Fibroblast of skin of back (primary cell): Measurements from ENCODE around the gene TBC1D10B. TPM values are rescaled to one million over a fixed set of nuclear protein-coding genes. Genes with fewer than 3 reads are reported as not detected.

Experiments
- DNase-seq: peaks from one replicate; pipeline ENCODE4 v3.0.0-alpha.2; 2013
- polyA plus RNA-seq, 2 experiments: library from polyadenylated mRNA; unstranded; fragments of 120-200 nt; gene quantifications; one replicate each; pipeline ENCODE4 v1.2.1, GENCODE V29; 2013; ENCODE audit not compliant: insufficient read length in 2 of 2

Gene TBC1D10B
- 52.1 TPM for polyA plus RNA-seq (2013, experiment 1 of 2; ENCODE audit: insufficient read length)
- polyA plus RNA-seq (2013, experiment 2 of 2; ENCODE audit: insufficient read length) = 33.2 TPM

- peak; percentile 100 for DNase-seq
Measured at GRCh38 chr16:30370456-30371247, at the start of gene TBC1D10B. Gene TBC1D10B (minus strand): TSS chr16:30370494. CDS start chr16:30370183, 311 bp downstream.

- no peak for DNase-seq
Measured at GRCh38 chr16:30418350-30419181, 48.3 kb upstream of the TBC1D10B start.

GRCh38 chr16:30417529-30418349 lies 47.4 kb upstream of the TBC1D10B start:
- peak; percentile 85 for DNase-seq

GRCh38 chr16:30416624-30417528 lies 46.6 kb upstream of the TBC1D10B start:
- DNase-seq = no peak

GRCh38 chr16:30416047-30416603 lies 45.8 kb upstream of the TBC1D10B start:
- no peak for DNase-seq

GRCh38 chr16:30414159-30414558 lies 43.9 kb upstream of the TBC1D10B start:
- no peak for DNase-seq

GRCh38 chr16:30413112-30413806 lies 43.0 kb upstream of the TBC1D10B start:
- no peak for DNase-seq

- DNase-seq = peak; percentile 85
Measured at GRCh38 chr16:30409125-30410060, 39.1 kb upstream of the TBC1D10B start.

GRCh38 chr16:30407804-30408534 lies 37.7 kb upstream of the TBC1D10B start:
- no peak for DNase-seq

GRCh38 chr16:30407102-30407803 lies 37.0 kb upstream of the TBC1D10B start, which contains the start of gene ZNF771:
Gene ZNF771 (plus strand): TSS chr16:30407606. CDS start chr16:30408054, 448 bp downstream.
- peak; percentile 86 for DNase-seq

- DNase-seq = no peak
Measured at GRCh38 chr16:30406795-30407101, 36.5 kb upstream of the TBC1D10B start.

GRCh38 chr16:30401768-30402425 lies 31.6 kb upstream of the TBC1D10B start:
- no peak for DNase-seq

GRCh38 chr16:30399435-30400186 lies 29.3 kb upstream of the TBC1D10B start:
- DNase-seq = no peak

- no peak for DNase-seq
Measured at GRCh38 chr16:30398661-30399434, 28.6 kb upstream of the TBC1D10B start.

- DNase-seq = no peak
Measured at GRCh38 chr16:30397776-30398660, 27.7 kb upstream of the TBC1D10B start.
